ENCODE data around the gene ITM2A.

ITM2A gene

DNA sequence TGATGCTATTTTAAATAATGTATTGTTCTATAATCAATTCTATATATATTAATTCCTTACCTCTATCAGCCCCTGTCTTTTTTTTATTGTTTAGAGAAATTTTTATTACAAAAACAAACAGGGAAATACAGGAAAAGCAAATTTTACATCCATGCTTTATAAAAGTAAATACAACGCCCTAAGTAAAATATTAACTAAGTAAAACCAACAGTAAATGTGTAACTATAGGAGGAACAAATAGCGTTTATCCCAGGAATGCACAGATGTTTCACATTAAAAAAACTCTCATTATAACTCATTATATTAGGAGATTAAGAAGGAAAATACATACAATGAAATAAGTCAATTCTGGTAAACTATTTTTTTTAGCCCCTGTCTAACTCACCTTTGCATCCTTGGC is 8.2 kb upstream of the ITM2A start:
- H2AFZ ChIP-seq (ENCODE audit: low read depth) = no peak overlapping the region
- H4K20me1 ChIP-seq (ENCODE audit: insufficient read depth) = no peaks in the 10 kb centered on the region
- H3K27ac ChIP-seq = no peak overlapping the region
- no peaks in the 10 kb centered on the region for H3K36me3 ChIP-seq (ENCODE audit: insufficient read depth)
- H3K4me1 ChIP-seq (ENCODE audit: low read depth, poor library complexity, severe bottlenecking) = no peaks in the 10 kb centered on the region
- no peaks in the 10 kb centered on the region for H3K27me3 ChIP-seq (ENCODE audit: insufficient read depth, low read depth)
- H3K79me2 ChIP-seq (ENCODE audit: insufficient read depth, low read depth) = no peaks in the 10 kb centered on the region
- no peak overlapping the region for H3K4me2 ChIP-seq
- no peak overlapping the region for H3K9ac ChIP-seq
- no peak overlapping the region for H3K4me3 ChIP-seq (IDR thresholded peaks at IDR 0.05; ENCODE audit: insufficient read depth, low read depth, low read length)
- TF ChIP-seq, protein P1, sequence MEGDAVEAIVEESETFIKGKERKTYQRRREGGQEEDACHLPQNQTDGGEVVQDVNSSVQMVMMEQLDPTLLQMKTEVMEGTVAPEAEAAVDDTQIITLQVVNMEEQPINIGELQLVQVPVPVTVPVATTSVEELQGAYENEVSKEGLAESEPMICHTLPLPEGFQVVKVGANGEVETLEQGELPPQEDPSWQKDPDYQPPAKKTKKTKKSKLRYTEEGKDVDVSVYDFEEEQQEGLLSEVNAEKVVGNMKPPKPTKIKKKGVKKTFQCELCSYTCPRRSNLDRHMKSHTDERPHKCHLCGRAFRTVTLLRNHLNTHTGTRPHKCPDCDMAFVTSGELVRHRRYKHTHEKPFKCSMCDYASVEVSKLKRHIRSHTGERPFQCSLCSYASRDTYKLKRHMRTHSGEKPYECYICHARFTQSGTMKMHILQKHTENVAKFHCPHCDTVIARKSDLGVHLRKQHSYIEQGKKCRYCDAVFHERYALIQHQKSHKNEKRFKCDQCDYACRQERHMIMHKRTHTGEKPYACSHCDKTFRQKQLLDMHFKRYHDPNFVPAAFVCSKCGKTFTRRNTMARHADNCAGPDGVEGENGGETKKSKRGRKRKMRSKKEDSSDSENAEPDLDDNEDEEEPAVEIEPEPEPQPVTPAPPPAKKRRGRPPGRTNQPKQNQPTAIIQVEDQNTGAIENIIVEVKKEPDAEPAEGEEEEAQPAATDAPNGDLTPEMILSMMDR (conservative IDR thresholded peaks at IDR 0.05; ENCODE audit: low read depth, low read length) = no peak

DNA sequence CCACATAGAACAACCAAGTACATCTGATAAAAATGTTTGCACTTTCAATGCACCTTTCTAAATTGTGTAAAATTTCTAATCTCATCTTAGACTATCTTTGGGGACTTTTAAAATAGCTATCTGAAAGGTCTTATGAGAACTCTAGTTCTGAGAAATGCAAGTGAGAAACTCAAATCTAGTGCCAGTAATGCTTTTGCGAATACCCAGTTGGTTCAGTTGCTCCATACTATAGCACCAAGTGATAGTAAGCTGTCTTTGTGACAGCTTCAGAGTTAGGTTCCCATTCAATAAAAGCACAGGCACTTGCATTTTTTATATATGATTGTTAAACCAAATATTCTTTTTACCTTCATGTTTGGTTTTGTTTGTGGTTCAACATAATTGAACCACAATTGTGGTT is 4.5 kb upstream of the ITM2A start:
- H3K4me3 ChIP-seq (IDR thresholded peaks at IDR 0.05; ENCODE audit: insufficient read depth, low read depth, low read length) = no peak overlapping the region

DNA sequence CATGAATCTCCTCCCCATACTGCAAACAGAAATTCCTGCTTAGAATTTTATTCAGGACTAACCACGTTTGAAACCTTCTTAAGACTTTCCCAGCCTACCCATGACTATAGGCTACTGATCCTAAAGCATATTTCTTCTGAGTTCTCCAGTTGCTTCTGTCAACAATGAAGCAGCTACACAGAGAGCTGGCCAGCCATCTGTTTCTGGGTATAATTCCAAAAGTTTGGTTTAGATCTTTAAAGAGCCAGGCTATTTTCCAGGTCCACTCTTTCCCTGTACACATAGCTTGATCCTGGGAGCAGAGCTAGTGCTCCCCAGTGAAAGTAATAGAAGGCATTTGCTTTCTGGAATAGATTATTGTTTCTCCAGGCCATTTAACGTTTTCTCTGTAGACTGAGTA is 4.0 kb upstream of the ITM2A start:
- Histone ChIP-seq H3K36me3 (ENCODE audit: insufficient read depth) (no peaks in the 10 kb centered on the region), H3K27me3 (ENCODE audit: insufficient read depth, low read depth) (no peaks in the 10 kb centered on the region)
- TF ChIP-seq, protein P1 (conservative IDR thresholded peaks at IDR 0.05; ENCODE audit: low read depth, low read length) = no peak

More for the DNA sequence above, 4.5 kb upstream of the ITM2A start:
- Histone ChIP-seq H2AFZ (ENCODE audit: low read depth) (no peak overlapping the region), H3K4me2 (no peak overlapping the region), H3K4me1 (ENCODE audit: low read depth, poor library complexity, severe bottlenecking) (no peaks in the 10 kb centered on the region), H3K9ac (no peak overlapping the region), H3K79me2 (ENCODE audit: insufficient read depth, low read depth) (0 out of 2 replicates have a peak, but pooled peaks cover under 1% of the 10 kb centered on the region), H4K20me1 (ENCODE audit: insufficient read depth) (no peaks in the 10 kb centered on the region), H3K36me3 (ENCODE audit: insufficient read depth) (no peaks in the 10 kb centered on the region), H3K27ac (no peak overlapping the region), H3K27me3 (ENCODE audit: insufficient read depth, low read depth) (no peaks in the 10 kb centered on the region)
- TF ChIP-seq, protein P1 (conservative IDR thresholded peaks at IDR 0.05; ENCODE audit: low read depth, low read length) = no peak

DNA sequence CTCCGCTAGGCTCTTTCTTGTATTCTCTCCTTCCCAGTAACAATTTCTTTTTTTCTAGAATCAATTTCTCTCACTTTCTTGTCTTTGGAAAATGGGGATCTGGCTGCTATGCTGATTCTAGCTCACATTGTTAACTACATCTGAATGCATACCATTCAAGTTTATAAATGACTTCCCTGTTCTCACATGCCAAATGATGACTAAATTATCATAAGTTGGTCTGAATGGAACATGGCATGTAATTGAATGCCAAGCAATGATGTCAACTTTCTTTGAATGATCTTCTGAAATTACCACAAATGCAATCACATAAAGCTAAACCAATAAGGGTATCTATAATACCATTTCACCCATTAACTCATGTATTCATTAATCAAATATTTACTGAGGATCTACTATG is 2.7 kb upstream of the ITM2A start:
- Histone ChIP-seq H3K79me2 (ENCODE audit: insufficient read depth, low read depth) (peaks cover 18% of the 10 kb centered on the region; the same call in 1 of the 2 replicates), H3K36me3 (ENCODE audit: insufficient read depth) (no peaks in the 10 kb centered on the region), H3K4me3 (IDR thresholded peaks at IDR 0.05; ENCODE audit: insufficient read depth, low read depth, low read length) (no peak overlapping the region), H3K27ac (no peak overlapping the region), H3K9ac (no peak overlapping the region), H3K4me2 (no peak overlapping the region), H4K20me1 (ENCODE audit: insufficient read depth) (no peaks in the 10 kb centered on the region), H3K27me3 (ENCODE audit: insufficient read depth, low read depth) (no peaks in the 10 kb centered on the region), H3K4me1 (ENCODE audit: low read depth, poor library complexity, severe bottlenecking) (no peaks in the 10 kb centered on the region), H2AFZ (ENCODE audit: low read depth) (no peak overlapping the region)
- TF ChIP-seq, protein P1 (conservative IDR thresholded peaks at IDR 0.05; ENCODE audit: low read depth, low read length) = no peak

More for the DNA sequence above, 4.0 kb upstream of the ITM2A start:
- Histone ChIP-seq H3K4me3 (IDR thresholded peaks at IDR 0.05; ENCODE audit: insufficient read depth, low read depth, low read length) (no peak overlapping the region), H3K9ac (no peak overlapping the region), H4K20me1 (ENCODE audit: insufficient read depth) (no peaks in the 10 kb centered on the region), H3K4me2 (no peak overlapping the region), H3K27ac (no peak overlapping the region), H3K4me1 (ENCODE audit: low read depth, poor library complexity, severe bottlenecking) (no peaks in the 10 kb centered on the region), H2AFZ (ENCODE audit: low read depth) (no peak overlapping the region), H3K79me2 (ENCODE audit: insufficient read depth, low read depth) (peaks cover 6% of the 10 kb centered on the region; the same call in 1 of the 2 replicates)
